Measurements from ENCODE around the gene NOS3. TPM values are rescaled to one million over a fixed set of nuclear protein-coding genes. Genes with fewer than 3 reads are reported as not detected.

NOS3 gene
- total and polyA plus RNA-seq, 9 of the 15 experiments (the other 6 are each of a cell fraction or from before 2014, with no cell fraction given): 1.1 to 121 (median 23.6) TPM

DNA sequence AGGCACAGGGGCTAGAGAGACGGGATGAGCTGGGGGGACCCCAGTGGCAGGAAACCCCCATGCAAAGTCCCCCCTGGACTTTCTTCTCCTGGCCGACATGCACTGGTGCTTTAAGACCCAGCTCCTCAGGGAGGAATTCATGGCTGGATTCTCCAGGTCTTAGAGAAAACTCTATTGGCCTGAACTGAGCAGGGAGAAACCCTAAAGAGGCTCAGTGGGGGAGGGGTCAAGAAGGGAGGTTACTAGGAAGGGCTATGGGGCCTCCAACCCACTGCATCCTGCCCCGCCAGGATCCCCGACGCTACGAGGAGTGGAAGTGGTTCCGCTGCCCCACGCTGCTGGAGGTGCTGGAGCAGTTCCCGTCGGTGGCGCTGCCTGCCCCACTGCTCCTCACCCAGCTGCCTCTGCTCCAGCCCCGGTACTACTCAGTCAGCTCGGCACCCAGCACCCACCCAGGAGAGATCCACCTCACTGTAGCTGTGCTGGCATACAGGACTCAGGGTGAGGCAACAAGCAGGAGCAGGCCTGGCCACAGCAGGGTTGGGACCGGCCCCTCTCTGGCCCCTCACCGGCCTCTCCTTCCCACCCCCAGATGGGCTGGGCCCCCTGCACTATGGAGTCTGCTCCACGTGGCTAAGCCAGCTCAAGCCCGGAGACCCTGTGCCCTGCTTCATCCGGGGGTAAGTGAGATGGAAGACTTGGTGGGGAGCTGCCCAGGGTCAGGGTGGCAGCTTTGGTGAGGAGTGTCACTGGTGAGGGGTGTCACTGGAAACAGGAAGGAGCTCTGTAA lies 19.7 kb downstream of the NOS3 start (continued):
- TF ChIP-seq, protein P1, sequence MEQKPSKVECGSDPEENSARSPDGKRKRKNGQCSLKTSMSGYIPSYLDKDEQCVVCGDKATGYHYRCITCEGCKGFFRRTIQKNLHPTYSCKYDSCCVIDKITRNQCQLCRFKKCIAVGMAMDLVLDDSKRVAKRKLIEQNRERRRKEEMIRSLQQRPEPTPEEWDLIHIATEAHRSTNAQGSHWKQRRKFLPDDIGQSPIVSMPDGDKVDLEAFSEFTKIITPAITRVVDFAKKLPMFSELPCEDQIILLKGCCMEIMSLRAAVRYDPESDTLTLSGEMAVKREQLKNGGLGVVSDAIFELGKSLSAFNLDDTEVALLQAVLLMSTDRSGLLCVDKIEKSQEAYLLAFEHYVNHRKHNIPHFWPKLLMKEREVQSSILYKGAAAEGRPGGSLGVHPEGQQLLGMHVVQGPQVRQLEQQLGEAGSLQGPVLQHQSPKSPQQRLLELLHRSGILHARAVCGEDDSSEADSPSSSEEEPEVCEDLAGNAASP (IDR thresholded peaks at IDR 0.05): no peak
- TF ChIP-seq ZBTB17 (CRISPR knock-in tag; IDR thresholded peaks at IDR 0.05): no peak; the same call in 1 of the 2 replicates
- TF ChIP-seq HMG20B (CRISPR knock-in tag; IDR thresholded peaks at IDR 0.05): 0 out of 2 replicates have a peak, but pooled peaks have one; percentile 60
- peak; percentile 69 for TF ChIP-seq FOXM1 (IDR thresholded peaks at IDR 0.05; ENCODE audit: low read depth)
- peak; percentile 84; the same call in 1 of the 2 replicates for TF ChIP-seq FOXM1 (CRISPR knock-in tag; IDR thresholded peaks at IDR 0.05; ENCODE audit: low read depth)
- no peak for TF ChIP-seq FOXJ3 (CRISPR knock-in tag; IDR thresholded peaks at IDR 0.05)
- TF ChIP-seq, protein P2, sequence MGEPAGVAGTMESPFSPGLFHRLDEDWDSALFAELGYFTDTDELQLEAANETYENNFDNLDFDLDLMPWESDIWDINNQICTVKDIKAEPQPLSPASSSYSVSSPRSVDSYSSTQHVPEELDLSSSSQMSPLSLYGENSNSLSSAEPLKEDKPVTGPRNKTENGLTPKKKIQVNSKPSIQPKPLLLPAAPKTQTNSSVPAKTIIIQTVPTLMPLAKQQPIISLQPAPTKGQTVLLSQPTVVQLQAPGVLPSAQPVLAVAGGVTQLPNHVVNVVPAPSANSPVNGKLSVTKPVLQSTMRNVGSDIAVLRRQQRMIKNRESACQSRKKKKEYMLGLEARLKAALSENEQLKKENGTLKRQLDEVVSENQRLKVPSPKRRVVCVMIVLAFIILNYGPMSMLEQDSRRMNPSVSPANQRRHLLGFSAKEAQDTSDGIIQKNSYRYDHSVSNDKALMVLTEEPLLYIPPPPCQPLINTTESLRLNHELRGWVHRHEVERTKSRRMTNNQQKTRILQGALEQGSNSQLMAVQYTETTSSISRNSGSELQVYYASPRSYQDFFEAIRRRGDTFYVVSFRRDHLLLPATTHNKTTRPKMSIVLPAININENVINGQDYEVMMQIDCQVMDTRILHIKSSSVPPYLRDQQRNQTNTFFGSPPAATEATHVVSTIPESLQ (CRISPR knock-in tag; IDR thresholded peaks at IDR 0.05): peak; percentile 84; the same call in 1 of the 2 replicates
- TF ChIP-seq DMBX1 (CRISPR knock-in tag; IDR thresholded peaks at IDR 0.05; ENCODE audit: borderline replicate concordance): no peak; the same call in 1 of the 2 replicates
- TF ChIP-seq POLR2AphosphoS5 (IDR thresholded peaks at IDR 0.05; ENCODE audit: control insufficient read depth, insufficient read depth, low read depth, low read length): peak; percentile 9; the same call in 1 of the 2 replicates
- no peak for TF ChIP-seq ZNF77 (CRISPR knock-in tag; IDR thresholded peaks at IDR 0.05)
- TF ChIP-seq ZNF165 (CRISPR knock-in tag; IDR thresholded peaks at IDR 0.05; ENCODE audit: borderline replicate concordance): no peak
- TF ChIP-seq ZNF197 (CRISPR knock-in tag; IDR thresholded peaks at IDR 0.05; ENCODE audit: low read depth): no peak; the same call in 1 of the 2 replicates
- no peak for TF ChIP-seq ZNF263 (CRISPR knock-in tag; IDR thresholded peaks at IDR 0.05; ENCODE audit: borderline replicate concordance)
- TF ChIP-seq ZFP30 (CRISPR knock-in tag; IDR thresholded peaks at IDR 0.05; ENCODE audit: borderline replicate concordance): no peak
- peak in 1 of 2 experiments; percentile 23; a peak in 1 of 4 replicates for TF ChIP-seq TRIM24 (IDR thresholded peaks at IDR 0.05)
- TF ChIP-seq KAT8 (IDR thresholded peaks at IDR 0.05; ENCODE audit: low read depth): no peak
- no peak for TF ChIP-seq PRPF4 (IDR thresholded peaks at IDR 0.05; ENCODE audit: insufficient read depth, low read depth, low read length, poor library complexity, severe bottlenecking)
- peak; percentile 47 to 50; a peak in 2 of 4 replicates for TF ChIP-seq SRF (CRISPR knock-in tag; IDR thresholded peaks at IDR 0.05)
- TF ChIP-seq, protein P3, sequence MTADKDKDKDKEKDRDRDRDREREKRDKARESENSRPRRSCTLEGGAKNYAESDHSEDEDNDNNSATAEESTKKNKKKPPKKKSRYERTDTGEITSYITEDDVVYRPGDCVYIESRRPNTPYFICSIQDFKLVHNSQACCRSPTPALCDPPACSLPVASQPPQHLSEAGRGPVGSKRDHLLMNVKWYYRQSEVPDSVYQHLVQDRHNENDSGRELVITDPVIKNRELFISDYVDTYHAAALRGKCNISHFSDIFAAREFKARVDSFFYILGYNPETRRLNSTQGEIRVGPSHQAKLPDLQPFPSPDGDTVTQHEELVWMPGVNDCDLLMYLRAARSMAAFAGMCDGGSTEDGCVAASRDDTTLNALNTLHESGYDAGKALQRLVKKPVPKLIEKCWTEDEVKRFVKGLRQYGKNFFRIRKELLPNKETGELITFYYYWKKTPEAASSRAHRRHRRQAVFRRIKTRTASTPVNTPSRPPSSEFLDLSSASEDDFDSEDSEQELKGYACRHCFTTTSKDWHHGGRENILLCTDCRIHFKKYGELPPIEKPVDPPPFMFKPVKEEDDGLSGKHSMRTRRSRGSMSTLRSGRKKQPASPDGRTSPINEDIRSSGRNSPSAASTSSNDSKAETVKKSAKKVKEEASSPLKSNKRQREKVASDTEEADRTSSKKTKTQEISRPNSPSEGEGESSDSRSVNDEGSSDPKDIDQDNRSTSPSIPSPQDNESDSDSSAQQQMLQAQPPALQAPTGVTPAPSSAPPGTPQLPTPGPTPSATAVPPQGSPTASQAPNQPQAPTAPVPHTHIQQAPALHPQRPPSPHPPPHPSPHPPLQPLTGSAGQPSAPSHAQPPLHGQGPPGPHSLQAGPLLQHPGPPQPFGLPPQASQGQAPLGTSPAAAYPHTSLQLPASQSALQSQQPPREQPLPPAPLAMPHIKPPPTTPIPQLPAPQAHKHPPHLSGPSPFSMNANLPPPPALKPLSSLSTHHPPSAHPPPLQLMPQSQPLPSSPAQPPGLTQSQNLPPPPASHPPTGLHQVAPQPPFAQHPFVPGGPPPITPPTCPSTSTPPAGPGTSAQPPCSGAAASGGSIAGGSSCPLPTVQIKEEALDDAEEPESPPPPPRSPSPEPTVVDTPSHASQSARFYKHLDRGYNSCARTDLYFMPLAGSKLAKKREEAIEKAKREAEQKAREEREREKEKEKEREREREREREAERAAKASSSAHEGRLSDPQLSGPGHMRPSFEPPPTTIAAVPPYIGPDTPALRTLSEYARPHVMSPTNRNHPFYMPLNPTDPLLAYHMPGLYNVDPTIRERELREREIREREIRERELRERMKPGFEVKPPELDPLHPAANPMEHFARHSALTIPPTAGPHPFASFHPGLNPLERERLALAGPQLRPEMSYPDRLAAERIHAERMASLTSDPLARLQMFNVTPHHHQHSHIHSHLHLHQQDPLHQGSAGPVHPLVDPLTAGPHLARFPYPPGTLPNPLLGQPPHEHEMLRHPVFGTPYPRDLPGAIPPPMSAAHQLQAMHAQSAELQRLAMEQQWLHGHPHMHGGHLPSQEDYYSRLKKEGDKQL (CRISPR knock-in tag; IDR thresholded peaks at IDR 0.05; ENCODE audit: borderline replicate concordance): no peak; the same call in 1 of the 2 replicates

Measured in K562 (cell line).